ENCODE measurements around the gene SHISA6.

- no peak for TF ChIP-seq CTCF (IDR thresholded peaks at IDR 0.05; ENCODE audit: low read length)
- TF ChIP-seq EZH2 (IDR thresholded peaks at IDR 0.05; ENCODE audit: borderline replicate concordance, low read length): no peak
Observed at GRCh38 chr17:11250161-11250560, 9.1 kb downstream of the SHISA6 start.
